Stimulated activated CD4-positive, alpha-beta T cell treated with anti-CD3 and anti-CD28 coated beads, Interleukin-2, amount 100 ng/mL, for 24 hours (primary cell): ENCODE data around the gene IRAK2.

Source experiments
- DNase-seq, 2 donors: peaks; one replicate each; pipeline ENCODE4 v3.0.0-alpha.2; 2020

Gene IRAK2

DNA sequence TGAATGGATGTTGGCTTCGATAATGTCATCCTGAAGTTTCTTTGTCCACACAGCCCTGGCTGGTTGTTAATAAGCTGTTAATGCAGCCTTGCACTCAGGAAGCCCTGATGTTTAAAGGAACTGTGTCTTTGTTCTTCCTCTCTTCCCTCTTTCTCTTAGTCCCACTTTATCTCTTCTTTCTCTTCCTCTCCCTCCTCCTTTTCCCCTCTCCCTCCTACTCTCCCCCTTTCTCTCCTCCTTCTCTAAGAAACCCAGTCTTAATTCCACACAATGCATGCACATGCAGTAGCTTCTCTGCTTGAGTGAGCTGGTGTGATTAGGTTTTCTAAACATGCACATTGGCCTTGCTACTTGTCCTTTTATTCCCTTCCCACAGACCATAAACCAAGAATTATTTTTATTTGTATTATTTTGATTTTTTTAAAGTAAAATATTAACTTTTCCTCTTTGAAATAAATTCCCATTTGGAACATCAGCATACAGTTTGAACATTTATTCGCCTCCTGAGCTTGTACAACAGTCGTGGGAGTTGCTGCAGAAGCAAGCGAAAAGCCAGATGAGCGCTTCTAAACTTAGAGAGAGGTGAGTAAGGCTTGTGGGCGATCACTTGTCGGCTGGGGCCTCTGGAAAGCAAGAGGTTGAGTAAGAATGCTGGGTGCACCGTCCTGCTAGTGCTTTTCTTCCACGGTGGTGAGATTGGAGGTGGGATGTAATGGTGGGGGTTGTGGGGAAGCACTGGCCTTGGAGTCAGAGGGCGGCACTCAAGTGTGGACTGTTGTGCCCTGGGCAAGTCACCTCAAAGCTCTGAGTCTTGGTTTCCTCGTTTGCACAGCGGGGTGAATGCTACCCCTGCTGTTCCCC lies 120.8 kb downstream of the IRAK2 start:
- DNase-seq = no peak

DNA sequence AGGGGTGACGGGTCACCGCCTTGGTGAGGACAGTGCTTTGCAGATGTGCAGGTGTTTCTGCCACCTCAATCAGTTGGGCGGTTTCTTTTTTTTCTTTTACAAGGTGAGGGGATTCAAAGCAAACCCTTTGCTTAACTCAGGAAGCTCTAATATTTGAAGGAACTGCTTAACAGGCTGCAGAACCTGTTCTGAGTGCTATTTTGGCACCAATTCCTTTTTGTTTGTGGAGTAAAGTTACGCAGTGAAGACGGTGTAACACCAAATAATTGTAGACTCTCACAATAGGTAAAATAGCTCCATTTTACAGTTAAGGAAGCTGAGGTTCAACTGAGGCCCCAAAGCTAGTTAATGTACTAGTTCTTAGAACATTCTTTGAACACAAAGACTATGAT lies 121.4 kb downstream of the IRAK2 start:
- no peak for DNase-seq

DNA sequence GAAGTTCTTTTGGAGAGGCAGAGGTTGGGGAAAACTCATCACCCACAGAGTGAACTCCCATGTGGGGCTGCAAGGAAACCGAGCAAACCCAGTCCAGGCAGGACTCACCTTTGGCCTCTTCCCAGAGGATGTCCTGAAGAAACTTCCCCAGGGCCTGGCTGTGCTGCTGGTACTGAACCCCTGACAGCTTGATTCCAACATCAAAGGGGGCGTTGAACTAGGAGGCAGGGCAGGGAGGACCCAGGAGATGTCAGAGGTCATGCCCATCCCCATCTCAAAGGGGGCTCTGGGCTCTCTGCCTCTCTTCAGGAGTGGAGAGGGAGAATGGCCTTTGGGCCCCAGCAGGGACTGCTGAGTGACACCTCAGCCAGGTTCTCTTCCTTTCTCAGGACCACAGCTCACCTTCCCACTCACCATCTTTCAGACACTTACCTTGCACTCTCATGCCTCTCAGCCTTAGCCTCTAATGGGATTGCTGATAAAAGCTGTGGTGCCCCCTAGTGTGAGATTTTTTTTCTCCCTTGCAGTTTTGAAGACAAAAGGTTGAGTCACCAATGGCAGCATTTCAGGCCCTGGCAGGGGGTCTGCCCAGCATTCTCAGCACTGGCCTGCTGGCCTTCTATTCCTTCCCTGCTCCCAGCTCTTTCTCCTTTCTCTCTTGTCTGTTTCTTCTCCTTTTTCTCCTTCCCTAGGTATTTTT lies 122.0 kb downstream of the IRAK2 start:
- no peak for DNase-seq

DNA sequence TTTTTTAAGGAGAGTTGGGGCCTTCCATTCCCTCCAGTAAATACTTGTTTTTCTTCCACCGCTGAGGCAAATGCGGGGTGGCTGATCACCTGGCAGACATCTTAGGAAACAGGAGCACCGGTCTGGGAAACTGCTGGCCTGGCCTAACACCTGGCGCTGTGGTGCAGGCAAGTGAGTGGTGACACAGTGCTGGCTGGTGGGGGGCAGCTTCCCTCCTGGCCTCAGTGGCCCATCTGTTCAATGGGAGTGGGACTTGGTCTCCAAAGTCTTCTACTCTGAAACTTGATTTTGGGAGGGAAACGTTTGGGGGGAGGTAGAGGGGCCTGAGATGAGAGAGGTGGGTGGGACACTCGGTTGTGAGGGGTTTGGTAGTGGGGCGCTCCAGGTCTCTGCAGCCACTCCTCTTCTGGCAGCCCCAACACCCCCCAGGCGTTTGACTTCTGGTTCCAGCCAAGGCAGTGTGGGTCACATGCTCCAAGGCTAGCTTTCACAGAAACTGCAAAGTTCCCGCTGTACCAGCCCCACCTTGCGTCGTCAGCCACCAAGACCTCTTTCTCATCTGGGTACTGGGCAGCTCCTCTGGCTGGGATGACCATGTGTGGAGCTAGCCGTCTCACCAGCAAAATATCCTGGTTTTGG lies 123.3 kb downstream of the IRAK2 start:
- DNase-seq = no peak

DNA sequence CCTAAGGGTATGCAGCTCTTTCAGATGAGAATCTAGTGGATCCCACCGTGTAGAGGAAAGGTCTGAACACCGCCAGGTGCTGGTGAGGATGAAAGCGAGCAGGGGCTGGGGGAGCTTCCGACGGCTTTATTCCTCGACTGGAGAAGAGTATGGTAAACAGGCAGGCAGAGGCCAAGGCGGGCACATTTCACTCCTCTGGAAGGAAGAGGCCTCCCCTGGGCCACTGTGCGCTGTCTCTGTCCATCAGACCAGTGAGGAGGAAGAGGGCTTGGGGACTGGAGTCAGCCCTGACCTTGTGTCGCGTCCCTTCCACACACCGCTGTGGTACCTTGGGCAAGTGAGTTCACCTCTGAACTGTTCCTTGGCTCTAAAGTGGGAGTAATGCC lies 123.8 kb downstream of the IRAK2 start:
- no peak for DNase-seq

DNA sequence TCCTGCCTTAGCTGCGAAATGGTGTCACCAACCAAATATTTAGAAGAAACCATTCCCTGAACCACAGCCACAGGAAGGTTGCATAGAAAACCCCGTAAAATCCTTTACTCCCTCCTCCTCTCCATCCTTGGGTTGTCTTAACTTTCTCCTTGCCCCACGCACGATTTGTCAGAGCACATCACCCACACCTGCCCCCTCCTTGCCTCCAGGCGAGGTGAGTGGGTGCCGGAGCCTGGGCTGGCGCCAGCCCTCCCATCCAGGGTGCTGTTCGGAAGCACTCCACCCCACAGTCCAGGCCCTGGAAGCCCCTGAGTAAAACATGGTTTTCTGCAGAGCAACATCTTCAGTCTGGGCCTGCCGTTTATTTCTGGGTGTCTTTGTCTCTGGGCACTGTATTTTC lies 124.4 kb downstream of the IRAK2 start:
- DNase-seq = no peak

DNA sequence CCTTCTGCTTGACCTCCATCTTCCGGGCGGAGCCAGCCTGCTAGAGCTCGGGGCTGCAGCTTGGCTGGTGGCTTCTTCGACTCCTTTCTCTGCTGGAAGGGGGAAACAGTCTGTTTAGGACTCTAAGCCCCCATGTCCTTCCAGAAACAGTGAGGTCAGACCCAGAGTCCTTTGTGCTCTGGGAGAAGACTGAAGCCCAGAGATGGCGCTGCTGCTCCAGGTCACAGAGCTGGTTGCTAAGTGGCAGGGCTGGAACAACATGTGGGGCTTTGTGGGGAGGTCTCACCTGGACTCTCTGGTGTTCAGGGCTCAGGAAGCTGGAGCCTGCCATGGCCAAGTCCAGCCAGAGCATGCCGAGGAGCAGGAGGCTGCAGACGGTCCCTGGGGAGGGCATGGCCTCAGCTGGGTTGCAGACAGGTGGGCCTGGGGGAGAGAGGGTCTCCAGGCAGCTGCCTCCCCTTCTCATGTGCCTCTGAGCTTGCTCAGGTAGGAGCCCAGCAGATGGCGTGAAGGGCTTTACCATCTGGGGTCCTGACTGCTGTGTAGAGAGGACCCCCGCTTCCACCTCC lies 125.2 kb downstream of the IRAK2 start:
- no peak for DNase-seq

DNA sequence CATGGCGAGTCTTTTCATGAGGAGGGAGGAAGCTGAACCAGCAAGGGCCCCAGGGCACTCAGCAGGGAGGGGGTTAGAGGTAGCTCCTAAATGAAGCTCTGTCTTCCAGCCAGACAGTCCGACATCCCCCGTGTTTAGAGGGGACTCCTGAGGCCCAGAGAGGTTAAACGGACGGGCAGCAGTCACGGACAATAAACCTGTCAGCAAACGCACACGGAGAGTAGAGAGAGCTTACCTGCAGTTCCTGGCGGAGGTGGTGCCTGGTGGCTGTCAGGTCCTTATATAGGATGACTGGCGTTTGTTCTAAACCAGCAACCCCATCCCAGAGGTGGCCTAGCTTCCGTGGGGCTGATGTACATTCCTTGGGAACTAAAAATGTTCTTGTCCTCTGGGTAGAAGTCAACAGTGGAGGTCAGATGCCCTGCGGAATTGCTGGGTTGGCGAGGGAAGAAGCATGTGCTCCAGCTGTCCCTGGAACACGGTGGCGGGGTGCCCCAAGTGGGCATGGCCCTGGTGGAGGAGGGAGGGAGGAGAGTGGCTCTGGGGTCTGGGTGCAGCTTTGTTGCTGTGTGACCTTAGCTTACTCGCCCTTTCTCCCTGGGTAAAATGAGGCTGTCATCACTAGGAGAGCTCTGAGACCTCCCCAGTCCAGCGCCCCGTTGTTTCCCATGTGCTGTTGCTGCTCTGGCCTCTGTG lies 125.9 kb downstream of the IRAK2 start:
- no peak for DNase-seq

DNA sequence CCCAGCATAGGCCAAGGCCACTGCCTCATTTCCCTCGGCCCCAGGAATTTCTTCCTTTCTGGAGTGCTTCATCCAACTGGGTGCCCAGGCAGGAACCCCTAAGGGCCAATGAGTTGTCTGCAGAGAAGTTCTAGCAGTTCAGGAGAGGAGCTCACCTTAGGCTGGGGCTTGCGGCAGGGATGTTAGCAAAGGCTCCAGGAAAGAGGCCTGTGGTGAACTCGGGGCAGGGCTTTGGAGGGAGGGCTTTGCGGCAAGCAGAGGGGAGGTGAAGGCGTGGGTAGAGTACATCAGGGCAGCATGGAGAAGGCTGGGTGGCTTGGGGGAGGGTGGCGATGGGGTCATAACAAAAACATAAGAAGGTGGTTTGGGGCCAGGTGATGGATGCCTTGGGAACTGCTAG lies 126.9 kb downstream of the IRAK2 start:
- no peak for DNase-seq

DNA sequence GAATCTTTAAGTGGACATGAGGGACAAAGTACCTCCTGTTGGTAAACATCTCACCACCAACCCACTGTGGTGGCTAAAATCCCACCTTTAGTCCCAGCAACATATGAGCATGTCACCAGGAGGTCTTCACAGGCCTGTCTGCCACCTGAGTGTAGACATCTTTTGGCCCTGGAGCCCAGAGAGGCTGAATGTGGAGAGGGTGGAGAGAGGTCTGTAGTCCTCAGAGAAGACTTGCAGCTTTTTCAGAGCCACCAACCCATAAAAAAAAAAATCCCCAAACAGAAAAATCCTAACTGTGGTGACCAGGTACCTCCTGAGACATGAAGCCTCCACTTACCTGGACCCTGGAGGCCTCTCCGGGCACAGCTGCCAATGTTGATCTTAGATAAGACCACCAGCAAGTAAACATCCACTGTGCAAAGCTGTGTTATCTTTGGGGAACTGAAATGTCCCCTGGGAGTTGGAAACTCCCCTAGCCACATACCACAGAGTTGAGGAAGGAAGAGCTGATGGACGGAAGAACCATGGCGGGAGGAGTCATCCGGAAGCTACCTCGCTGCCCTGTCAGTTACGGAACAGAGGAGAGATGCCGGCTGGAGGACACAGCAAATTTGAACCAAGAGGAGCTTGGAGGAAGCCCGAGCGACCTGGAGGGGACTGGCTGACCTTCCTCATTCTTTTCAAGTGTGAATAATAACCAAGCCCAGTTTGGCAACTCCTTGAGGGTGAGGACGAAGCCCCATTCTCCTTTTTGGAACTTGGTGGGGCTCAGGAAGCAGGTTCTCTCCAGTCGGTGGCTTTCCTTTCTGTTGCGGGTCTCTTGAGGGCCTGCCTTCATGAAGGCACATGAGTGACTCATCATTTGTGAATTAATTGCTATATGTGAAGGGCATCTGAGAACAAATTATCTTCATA lies 128.0 kb downstream of the IRAK2 start, which contains the start of gene GHRL:
Gene GHRL (minus strand): TSS at position 443 of the 915 bp plus-strand sequence. CDS start 2,767 bp downstream, outside the sequence.
- no peak for DNase-seq
